Stimulated activated CD4-positive, alpha-beta T cell treated with anti-CD3 and anti-CD28 coated beads, Interleukin-4, amount 100 ng/mL, for 48 hours (primary cell): Measurements from ENCODE around the gene MAP3K15.

Source experiments
- DNase-seq, 2 donors: peaks; one replicate each; pipeline ENCODE4 v3.0.0-alpha.2; 2020; ENCODE audit warnings: low read depth in 2 of 2

MAP3K15 gene

DNA sequence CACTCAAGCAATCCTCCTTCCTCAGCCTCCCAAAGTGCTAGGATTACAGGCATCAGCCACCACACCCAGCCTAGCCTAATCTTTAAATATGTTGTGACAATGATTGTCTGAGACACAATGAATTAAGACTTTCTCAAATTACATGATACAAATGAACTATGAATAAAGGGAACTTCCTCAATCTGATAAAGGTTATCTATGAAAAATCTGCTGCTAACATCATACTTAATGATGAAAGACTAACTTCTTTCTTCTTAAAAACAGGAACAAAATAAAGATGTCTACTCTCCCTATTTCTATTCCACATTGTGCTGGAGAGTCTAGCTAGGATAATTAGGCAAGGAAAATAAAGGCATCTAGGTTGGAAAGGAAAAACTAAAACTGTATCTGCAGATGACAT, 111.6 kb downstream of the MAP3K15 start:
- no peak for DNase-seq

DNA sequence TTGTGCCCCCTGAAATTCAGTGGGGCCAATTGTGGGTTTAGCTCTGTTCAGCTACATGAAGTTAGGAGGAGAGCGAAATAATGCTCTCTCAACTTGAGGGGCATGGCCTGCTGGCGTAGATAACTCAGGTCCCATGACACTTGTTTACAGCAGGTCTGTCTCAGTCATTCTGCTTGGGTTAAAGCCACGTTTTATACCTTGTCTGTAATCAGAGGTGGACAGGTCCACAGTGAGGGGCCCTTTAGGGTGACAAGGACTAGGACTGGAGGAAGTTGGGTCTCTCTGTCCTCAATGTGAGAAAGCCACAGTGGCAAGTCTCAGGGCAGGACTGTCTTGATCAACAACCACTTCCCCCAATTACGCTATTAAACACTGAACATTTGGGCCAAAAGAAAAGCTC, 122.6 kb downstream of the MAP3K15 start:
- DNase-seq: no peak

DNA sequence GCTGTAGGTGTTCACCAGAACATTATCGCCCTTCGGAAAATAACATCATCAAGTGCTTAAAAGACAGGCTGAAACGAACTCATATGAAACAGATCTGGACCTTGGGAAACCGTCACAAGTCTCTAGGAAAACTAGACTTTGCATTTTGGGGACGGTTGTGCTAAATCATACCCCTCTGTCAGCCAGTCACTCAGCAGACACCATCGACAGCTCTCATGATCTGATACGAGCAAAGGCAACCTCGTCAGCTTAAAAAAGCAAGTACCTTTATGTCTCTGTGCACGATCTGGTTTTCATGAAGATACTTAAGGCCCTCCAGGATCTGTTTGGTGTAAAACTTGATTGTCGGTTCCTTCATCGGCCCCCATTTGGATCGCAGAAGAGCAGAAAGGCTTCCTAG, 123.2 kb downstream of the MAP3K15 start:
- no peak for DNase-seq

DNA sequence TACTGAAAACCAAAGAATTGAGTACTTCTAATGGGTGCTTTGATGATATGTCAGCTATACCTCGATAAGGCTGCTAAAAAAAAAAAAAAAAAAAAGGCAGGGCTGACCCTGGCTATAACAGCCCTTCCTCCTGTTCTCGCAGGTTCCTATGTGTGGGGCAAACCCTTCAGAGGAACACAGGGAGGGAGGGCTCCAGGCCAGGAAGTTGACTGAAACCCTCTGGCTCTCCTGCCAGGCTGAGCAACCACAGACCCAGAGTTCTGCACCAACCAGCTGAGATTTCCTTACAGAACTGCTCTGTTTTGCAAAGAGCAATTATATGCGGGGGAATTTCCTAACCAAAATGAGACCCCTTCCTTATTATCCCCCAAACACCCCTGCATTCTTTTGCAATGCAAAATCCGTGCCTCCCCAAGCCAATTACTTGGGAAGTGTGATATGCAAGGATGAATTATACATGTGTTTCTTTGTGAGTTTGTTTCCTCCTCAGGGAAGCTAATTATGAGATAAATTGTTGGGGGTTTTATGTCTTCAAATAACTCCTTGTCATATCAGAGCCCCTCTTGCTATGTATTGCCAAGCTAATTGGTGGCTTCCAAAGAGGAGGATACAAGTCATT, 126.0 kb downstream of the MAP3K15 start:
- no peak for DNase-seq

DNA sequence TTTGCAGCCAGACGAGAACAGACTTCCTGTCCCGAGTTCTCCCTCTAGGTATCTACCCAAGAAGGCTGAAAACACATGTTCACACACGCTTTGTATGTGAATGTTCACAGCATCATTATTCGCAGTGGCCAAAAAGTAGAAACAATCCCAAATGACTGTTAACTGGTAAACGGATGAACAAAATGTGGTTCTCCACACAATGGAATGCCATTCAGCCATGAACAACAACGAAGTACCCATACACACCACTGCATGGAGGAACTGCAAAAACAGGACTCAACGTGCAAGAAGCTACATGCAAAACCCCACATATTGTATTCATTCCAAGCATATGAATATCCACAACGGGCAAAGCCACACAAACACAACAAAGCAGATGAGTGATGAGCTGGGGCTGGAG, 126.6 kb downstream of the MAP3K15 start:
- no peak for DNase-seq

DNA sequence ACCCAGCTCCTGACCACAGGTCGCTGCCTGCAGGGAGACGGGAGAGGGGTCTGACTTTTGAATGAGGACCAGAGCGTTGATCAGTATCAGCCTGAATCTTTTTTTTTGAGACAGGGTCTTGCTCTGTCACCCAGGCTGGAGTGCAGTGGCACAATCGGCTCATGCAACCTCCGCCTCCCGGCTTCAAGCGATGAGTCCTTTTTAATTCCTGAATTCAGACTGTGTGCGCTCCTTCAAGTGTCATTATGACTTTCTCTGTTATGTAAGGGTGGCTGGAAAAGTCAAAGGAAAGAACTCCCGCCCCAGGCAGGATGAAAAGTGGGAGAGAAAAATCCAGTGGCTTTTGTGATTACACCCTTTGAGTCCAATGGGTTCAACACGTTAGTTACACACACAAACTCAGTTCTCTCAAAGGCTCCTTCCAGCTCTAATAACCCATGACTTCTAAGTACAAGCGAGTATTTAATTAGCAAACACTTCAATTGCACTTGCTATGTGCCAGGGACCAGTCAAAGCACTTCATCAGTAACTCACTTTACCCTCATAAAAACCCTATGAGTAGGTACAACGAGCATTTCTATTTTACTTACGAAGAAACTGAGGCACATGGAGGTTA, 127.1 kb downstream of the MAP3K15 start:
- no peak for DNase-seq

DNA sequence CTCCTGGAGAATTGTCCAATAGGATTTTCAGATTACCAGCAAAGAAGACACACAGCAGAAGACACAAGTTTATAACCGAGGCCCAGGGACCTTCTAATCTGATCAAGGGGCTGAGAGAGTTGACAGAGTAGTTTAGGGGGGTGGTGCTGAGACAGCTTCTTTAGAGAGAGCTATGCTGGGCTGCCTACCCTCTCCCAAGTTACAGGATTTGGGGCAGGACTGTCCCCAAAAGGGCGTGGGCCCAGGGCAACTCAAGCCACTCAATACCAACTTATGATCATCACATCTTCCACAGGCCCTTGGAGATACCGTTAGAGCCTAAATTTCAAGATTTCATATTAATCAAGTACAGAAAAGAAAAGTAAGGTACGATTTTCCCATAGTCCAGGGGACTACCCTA, 128.6 kb downstream of the MAP3K15 start:
- no peak for DNase-seq

DNA sequence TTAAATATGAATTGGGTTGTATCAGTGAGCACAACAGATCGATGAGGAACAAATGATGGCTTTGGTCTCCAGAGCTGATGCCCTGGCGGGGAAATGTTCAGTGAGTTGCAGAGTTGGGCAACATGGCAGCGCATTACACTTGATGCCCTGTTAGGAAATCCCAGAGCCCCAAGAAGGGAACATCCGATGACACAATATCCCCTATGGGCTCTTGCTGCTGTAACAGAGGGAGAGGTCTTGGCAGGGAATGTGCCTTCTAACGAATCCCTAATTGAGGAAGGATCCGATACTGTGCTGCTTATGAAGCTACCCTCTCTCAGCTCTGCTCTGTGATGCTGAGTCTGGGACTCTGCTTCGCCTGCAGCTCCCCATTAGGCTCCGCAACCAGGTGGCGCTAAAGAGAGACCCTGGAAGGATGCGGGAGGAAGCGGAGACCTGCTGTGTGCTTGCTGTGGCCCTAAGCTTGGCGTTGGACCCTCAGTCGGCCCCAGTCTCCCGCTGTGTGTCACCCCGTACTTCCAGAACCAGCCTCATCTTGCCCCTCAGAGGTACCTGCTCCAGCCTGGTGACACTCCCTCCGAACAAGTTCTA, 132.7 kb downstream of the MAP3K15 start:
- peak; percentile 31 to 50 for DNase-seq

DNA sequence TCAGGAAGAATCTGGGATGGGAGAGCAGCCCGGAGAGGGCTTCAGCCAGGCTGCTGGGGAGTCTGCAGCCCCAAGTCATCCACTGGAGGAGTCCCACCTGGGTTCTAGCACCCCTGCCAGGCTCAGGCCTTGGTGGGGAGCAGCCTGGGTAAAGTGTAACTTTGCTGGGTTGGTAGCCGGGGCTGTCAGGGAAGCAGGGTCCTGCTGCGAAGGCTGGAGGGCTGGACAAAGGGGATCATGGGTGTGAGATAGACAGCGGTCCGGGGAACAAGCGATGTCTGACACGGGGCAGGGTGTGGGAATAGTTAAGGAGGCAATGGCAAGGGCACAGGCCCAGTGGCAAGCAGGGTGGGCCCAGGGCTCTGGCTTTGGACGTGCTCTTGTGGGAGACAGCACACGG, 134.0 kb downstream of the MAP3K15 start:
- DNase-seq: no peak

DNA sequence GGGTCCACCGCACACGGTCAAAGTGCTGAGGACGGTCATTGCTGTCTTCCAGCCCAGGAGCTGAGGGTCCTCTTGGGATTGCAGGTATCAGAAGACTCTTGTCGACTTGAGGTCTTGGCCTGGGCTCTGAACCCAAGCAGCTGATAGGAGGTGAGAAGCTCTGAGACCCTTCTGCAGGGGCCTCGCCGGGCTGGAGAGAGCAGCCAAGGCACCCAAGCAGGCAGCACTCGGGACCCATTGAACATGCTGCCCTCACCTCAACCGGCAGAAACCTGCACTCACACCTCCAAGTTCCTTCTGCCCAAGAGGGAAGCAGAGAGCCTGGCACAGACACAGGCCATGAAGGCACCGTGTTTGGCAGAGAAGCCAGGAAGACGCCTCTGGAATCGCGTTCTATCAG, 137.5 kb downstream of the MAP3K15 start:
- DNase-seq: no peak

DNA sequence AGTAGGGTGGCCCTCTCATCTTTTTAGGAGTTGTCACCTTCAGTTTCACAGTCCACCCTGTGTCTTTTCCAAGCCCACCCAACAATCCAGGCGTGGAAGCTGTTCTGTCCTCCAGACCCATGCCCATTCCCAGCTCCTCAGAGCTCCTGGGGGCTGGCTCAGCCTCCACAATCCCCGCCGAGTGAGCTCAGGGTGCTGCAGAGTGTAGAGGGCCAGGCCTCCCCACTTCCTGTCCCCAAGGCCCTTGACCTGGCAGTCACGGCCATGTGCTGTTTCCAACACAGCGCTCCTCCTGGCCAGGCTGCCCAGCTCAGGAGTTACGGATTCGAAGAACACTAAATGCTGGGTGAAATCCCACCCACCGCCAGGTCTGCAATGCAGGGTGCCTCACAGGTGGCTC, 139.8 kb downstream of the MAP3K15 start:
- no peak for DNase-seq

DNA sequence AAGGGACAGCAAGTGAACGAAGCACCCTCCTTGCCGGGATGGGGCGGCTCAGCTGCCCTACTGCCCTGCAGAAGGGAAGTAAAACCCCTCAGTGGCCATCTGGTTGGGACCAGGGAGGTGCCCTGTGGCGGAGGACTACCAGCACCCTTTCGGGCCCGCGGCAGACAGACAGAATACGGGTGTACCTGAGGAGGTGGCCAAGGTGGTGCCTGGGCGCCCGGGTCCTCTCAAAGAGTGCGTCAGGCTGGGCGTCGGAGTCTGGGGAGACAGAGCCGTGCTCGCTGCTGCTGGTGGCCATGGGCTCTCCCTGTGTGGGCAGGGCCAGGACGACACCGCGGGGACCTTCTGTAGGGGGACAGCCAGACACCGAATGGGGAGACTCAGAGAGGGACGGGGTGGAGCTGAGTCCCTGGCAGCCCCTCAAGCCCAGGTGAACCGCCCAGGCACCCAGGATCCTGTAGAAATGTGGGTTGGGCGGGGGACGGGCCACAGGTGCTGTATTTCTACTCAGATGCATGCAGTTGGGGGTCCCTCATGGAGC, 141.9 kb downstream of the MAP3K15 start:
- no peak for DNase-seq

DNA sequence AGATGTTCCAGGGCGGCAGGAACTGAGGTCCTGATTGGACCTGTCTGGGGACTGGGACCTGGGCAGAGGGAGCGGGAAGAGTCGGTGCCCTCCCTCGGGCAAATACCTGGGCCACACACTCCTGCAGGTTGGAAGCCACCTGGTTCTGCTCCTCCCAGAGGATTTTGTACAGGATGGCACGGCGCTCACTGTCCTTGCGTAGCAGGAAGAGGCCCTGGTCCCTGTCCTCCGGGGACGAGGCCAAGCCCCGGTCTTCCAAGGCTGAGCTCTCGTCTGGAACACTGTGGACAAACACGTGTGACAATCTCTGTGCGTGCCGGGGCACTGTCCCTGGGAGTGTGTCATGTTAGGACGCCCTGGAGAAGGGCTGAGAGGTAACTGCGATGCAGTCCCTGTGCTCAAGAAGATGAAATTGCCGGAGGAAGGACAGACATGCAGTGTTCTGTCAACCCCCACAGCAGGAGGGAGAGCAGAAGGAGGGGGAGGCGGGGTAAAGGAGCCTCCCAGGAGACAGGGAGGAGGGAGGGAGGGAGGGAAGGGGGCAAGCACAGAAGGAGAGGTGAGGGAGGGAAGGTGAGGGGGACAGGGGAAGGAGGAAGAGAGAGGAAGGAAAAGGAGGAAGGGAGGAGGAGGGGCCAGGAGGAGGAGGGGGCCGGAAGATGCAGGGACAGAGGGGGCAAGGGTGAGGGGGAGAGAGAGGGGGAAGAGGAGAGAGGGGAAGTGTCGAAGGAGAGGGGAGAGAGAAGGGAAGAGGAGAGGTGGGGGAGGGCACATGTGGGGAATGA, 142.6 kb downstream of the MAP3K15 start:
- no peak for DNase-seq

DNA sequence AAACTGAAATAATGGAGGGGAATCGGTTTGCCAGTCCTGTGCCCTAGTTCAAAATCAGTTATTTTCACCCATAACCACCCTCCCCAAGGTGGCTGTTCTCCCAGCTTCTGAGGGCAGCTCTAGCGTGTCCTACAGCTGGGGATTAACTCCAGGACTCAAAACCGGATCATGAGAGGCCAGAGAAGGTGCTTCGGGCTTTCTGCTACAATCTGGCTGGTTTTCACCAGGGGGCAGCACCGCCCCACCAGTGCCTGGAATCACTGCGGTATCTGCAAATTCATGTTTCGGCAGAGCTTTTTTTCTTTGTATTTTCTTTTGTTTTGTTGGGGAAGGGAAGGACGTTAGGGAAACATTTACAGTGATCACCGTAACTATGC, 143.2 kb downstream of the MAP3K15 start:
- DNase-seq: peak; percentile 44 to 52

DNA sequence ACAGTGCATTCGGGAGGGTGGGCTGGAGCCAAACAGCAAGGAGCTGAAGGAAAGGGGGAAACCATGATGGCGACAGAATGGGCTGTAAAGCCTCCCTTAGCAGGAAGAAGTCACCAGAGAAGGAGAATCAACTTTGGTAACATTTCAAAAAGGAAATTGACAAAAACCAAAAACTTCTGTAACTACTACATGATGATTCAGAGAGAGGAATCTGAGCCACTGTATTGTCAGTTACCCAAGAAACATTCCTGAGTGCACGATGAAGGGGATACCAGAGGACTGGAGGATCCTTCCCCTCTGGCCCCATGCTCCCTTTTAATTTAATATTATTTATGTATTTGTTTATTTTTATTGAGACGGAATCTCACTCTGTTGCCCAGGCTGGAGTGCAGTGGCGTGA, 145.2 kb downstream of the MAP3K15 start:
- no peak for DNase-seq

DNA sequence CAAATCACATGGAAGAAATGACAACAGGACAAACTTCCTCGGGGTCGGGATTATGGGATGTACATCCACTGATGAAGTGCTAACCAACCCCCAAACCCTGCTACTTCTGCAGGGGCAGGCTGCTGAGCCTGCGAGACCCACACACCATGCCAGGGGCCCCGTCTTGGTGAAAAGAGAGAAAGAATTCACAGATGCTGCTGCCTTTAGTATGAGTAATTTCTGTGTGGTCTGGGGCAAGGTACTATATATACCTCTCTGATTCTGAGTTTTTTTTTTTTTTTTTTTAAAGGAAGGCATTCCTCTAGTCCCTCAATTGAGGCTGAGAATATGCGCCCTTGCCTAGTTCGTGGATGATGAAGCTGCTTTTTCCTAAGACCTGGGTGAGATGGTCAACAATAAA, 146.7 kb downstream of the MAP3K15 start:
- no peak for DNase-seq

DNA sequence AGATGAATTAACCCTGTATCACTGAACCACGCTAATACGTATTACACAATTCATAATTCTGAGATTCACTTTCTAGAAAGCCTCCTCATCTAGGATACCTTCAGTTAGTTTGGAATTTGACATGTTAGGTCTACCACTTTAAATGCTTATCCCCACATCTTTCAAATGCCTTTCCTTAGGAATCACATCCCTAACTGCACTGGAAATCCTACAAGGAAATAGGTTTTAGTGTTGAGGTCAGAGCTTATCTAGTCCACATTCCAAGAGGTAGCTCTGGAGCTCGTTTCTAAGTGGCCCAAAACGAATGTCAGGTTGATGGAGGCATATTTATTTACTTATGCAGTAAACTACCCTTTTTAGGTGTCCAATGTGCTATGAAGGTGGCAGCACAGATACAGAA, 153.6 kb downstream of the MAP3K15 start:
- DNase-seq: no peak

DNA sequence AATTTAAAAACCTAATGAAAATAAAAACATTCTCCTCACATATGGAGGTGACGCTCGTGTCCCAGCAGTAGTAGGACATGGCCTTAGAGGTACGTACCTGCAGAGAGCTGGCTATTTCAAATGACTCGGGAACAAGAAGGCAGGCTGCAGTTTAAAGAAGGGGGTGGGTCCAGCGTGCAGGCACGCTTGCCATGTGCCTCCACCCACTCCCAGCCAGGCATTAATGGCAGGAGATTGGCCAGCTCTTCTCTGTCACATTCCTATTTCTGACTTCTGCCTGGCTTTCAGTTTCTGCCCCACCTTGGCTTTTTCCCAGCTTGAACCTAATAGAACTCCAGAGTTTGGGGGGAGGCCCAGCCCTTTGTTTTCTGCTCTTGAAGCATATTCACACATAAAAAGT, 154.4 kb downstream of the MAP3K15 start:
- no peak for DNase-seq

DNA sequence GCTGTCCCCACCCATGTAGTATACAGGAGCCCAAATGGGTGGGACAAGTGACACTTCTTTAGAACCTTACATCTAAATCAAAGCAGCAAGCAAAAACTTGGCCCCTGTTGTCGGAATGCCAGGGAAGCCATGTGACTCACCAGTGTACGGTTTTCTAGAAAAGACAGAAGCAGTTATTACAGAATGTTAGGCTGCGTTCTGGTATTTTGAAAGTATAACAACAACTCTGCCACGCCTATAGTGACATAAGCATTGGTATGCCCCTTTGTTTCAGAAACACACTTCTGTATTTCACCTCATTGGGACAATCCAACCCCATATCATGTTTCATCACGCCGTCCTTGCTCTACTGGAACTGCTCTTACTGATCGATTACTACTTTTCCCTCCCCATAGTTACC, 156.8 kb downstream of the MAP3K15 start:
- DNase-seq: no peak

DNA sequence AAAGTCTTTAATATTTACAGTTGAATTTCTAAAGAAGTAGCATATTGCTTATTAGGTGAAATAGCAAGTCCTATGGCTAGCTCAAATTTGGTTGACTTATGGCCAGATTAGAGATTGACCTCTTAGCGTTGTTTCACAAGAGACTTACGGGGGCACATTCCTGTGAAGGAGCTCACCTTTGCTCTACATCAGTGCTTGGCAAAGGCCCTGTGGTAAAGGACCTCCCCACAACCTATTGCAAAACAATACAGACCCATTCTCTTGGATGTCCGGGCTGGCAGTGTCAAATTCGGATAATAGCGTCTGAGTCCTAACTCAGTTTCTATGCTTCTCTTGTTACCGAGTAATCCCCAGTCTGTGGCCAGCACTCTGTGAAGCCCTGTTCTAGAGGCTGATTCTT, 160.7 kb downstream of the MAP3K15 start:
- DNase-seq: no peak

DNA sequence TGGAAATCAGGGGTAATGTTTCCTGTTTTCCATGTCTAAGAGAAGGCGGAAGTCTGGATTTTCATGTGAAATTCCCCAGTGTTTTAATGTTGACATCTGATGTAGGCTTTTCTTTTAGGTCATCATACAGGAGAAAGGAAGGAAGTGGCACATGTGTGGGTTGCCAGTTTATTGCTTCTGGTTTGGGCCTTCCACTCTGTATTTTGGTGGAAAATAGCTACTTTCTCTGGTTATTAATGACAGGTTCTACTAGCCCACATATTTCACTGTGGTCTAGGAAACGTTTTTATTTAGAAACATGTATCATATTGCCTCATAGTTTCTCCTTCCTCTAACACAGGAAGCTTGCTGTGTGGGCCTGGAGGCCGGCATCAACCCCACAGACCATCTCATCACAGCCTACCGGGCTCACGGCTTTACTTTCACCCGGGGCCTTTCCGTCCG, 164.3 kb downstream of the MAP3K15 start:
- DNase-seq: no peak

DNA sequence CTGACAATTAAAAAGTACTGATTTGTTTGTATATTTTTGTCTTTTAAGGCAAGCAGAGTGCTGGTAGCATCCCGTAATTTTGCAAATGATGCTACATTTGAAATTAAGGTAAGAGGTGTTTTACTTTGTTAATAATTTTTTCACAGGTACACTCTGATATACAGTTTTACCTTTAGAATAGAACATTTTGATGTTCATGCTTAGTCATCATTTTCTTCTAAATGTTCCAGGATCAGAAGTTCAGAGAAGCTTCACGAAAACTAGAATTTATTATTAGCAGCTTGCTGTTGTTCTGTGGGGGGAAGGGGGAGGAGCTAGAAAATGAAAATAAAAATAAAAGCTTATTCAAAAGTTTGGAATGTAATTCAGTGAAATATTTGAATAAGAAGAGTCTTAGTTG, 166.0 kb downstream of the MAP3K15 start:
- DNase-seq: no peak

DNA sequence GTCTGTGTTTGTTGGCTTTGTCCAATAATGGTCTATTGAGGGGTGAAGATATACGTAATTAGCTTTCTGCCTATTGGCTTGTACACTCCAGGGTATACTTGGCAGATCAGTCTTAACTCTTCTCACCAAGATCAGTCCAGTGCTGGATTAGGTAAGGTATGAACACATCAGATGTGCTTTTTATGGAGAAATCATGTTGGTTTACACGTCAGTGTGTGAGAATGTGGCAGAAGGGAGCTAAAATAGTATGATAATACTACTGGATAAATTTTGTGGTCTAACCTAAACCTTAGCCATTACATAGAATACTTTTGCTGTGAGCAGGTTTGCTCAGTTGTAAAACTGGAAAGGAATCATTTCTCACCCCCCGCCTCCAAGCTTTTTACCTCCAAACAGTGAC, 167.4 kb downstream of the MAP3K15 start:
- DNase-seq: no peak
